ENCODE data around the gene TUBGCP2. TPM values are rescaled to one million over a fixed set of nuclear protein-coding genes. Genes with fewer than 3 reads are reported as not detected.

The TUBGCP2 gene
- total and polyA plus RNA-seq, 2 of the 13 experiments (the other 11 are each of a cell fraction or from before 2014, with no cell fraction given) = 21.3 to 34.5 TPM

DNA sequence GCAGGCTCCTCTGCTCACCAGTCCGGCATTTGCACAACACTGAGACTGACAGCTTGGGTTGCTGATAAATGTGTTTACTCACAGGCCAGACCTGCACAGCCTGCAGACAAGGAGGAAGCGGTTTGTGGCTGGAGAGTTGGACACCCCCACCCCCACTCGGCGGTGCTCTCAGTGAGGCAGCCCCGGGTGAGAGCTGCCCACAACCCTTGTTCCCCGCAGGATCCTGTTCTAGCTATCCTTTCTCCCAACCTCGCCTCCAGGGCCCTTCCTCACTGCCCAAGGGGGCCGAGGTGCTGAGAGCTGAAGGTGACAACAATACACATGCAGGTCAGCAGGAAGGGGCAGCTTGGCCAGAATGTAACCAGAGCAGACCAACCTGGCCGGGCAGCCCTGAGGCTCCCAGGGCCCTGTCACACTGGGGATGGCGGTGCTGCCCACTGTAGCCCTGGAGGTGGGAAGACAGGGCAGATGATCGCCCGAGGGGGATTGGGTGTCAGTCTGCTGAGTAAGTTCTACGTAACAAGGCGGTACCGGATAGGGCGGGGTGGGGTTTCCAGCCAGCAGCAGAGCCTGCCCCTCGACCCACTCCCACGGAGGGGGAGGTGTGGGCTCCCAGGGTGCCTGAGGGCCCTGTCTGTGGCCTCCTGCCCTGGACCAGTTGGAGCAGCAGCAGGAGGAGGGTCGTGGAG is 30.0 kb downstream of the TUBGCP2 start (continued):
- no peak for TF ChIP-seq KAT7 (CRISPR knock-in tag; IDR thresholded peaks at IDR 0.05; ENCODE audit: borderline replicate concordance)
- TF ChIP-seq, protein P1, sequence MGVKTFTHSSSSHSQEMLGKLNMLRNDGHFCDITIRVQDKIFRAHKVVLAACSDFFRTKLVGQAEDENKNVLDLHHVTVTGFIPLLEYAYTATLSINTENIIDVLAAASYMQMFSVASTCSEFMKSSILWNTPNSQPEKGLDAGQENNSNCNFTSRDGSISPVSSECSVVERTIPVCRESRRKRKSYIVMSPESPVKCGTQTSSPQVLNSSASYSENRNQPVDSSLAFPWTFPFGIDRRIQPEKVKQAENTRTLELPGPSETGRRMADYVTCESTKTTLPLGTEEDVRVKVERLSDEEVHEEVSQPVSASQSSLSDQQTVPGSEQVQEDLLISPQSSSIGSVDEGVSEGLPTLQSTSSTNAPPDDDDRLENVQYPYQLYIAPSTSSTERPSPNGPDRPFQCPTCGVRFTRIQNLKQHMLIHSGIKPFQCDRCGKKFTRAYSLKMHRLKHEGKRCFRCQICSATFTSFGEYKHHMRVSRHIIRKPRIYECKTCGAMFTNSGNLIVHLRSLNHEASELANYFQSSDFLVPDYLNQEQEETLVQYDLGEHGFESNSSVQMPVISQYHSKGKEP (CRISPR knock-in tag; IDR thresholded peaks at IDR 0.05) = no peak
- TF ChIP-seq, protein P2, sequence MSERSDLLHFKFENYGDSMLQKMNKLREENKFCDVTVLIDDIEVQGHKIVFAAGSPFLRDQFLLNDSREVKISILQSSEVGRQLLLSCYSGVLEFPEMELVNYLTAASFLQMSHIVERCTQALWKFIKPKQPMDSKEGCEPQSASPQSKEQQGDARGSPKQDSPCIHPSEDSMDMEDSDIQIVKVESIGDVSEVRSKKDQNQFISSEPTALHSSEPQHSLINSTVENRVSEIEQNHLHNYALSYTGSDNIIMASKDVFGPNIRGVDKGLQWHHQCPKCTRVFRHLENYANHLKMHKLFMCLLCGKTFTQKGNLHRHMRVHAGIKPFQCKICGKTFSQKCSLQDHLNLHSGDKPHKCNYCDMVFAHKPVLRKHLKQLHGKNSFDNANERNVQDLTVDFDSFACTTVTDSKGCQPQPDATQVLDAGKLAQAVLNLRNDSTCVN (CRISPR knock-in tag; IDR thresholded peaks at IDR 0.05; ENCODE audit: borderline replicate concordance) = no peak
- TF ChIP-seq ZNF724P (CRISPR knock-in tag; IDR thresholded peaks at IDR 0.05; ENCODE audit: borderline replicate concordance) = 0 out of 2 replicates have a peak, but pooled peaks have one; percentile 30
- TF ChIP-seq ZNF644 (CRISPR knock-in tag; IDR thresholded peaks at IDR 0.05; ENCODE audit: low read depth) = no peak
- 0 out of 2 replicates have a peak, but pooled peaks have one; percentile 22 for TF ChIP-seq FOSL2 (CRISPR knock-in tag; IDR thresholded peaks at IDR 0.05)
- TF ChIP-seq ZNF382 (CRISPR knock-in tag; IDR thresholded peaks at IDR 0.05; ENCODE audit: borderline replicate concordance) = no peak
- TF ChIP-seq ELF3 (CRISPR knock-in tag; IDR thresholded peaks at IDR 0.05) = peak; percentile 64
- no peak for TF ChIP-seq NR2F2 (IDR thresholded peaks at IDR 0.05; ENCODE audit: borderline replicate concordance, low read depth)
- TF ChIP-seq, protein P3, sequence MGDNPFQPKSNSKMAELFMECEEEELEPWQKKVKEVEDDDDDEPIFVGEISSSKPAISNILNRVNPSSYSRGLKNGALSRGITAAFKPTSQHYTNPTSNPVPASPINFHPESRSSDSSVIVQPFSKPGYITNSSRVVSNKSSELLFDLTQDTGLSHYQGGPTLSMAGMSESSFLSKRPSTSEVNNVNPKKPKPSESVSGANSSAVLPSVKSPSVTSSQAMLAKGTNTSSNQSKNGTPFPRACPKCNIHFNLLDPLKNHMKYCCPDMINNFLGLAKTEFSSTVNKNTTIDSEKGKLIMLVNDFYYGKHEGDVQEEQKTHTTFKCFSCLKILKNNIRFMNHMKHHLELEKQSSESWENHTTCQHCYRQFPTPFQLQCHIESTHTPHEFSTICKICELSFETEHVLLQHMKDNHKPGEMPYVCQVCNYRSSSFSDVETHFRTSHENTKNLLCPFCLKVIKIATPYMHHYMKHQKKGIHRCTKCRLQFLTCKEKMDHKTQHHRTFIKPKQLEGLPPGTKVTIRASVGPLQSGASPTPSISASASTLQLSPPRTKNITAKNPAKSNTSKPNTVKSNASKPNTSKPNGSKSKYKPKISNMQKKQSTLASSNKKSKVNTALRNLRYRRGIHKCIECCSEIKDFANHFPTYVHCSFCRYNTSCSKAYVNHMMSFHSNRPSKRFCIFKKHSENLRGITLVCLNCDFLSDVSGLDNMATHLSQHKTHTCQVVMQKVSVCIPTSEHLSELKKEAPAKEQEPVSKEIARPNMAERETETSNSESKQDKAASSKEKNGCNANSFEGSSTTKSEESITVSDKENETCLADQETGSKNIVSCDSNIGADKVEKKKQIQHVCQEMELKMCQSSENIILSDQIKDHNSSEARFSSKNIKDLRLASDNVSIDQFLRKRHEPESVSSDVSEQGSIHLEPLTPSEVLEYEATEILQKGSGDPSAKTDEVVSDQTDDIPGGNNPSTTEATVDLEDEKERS (CRISPR knock-in tag; IDR thresholded peaks at IDR 0.05) = no peak
- TF ChIP-seq, protein P4, sequence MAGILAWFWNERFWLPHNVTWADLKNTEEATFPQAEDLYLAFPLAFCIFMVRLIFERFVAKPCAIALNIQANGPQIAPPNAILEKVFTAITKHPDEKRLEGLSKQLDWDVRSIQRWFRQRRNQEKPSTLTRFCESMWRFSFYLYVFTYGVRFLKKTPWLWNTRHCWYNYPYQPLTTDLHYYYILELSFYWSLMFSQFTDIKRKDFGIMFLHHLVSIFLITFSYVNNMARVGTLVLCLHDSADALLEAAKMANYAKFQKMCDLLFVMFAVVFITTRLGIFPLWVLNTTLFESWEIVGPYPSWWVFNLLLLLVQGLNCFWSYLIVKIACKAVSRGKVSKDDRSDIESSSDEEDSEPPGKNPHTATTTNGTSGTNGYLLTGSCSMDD (CRISPR knock-in tag; IDR thresholded peaks at IDR 0.05) = no peak
- TF ChIP-seq KLF12 (CRISPR knock-in tag; IDR thresholded peaks at IDR 0.05; ENCODE audit: borderline replicate concordance) = no peak
- peak; percentile 20; the same call in 1 of the 2 replicates for TF ChIP-seq TBX2 (CRISPR knock-in tag; IDR thresholded peaks at IDR 0.05; ENCODE audit: borderline replicate concordance)
- TF ChIP-seq, protein P5, sequence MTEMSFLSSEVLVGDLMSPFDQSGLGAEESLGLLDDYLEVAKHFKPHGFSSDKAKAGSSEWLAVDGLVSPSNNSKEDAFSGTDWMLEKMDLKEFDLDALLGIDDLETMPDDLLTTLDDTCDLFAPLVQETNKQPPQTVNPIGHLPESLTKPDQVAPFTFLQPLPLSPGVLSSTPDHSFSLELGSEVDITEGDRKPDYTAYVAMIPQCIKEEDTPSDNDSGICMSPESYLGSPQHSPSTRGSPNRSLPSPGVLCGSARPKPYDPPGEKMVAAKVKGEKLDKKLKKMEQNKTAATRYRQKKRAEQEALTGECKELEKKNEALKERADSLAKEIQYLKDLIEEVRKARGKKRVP (CRISPR knock-in tag; IDR thresholded peaks at IDR 0.05) = no peak
- peak; percentile 69 for TF ChIP-seq SKI (IDR thresholded peaks at IDR 0.05; ENCODE audit: partially characterized antibody)
- no peak for TF ChIP-seq ZNF260 (CRISPR knock-in tag; IDR thresholded peaks at IDR 0.05; ENCODE audit: borderline replicate concordance, low read depth)
- TF ChIP-seq ELF4 (CRISPR knock-in tag; IDR thresholded peaks at IDR 0.05; ENCODE audit: borderline replicate concordance) = no peak
- TF ChIP-seq ZNF44 (CRISPR knock-in tag; IDR thresholded peaks at IDR 0.05) = no peak
- no peak for TF ChIP-seq MATR3 (CRISPR knock-in tag; IDR thresholded peaks at IDR 0.05)
- no peak for TF ChIP-seq CCDC6 (CRISPR knock-in tag; IDR thresholded peaks at IDR 0.05)
- TF ChIP-seq ZNF674 (CRISPR knock-in tag; IDR thresholded peaks at IDR 0.05; ENCODE audit: low read depth) = no peak
- no peak for TF ChIP-seq ZNF709 (CRISPR knock-in tag; IDR thresholded peaks at IDR 0.05)
- no peak for TF ChIP-seq ZNF775 (CRISPR knock-in tag; IDR thresholded peaks at IDR 0.05; ENCODE audit: borderline replicate concordance)
